CD4-positive, alpha-beta T cell (primary cell): Measurements from ENCODE around the gene SLC2A5. TPM values are rescaled to one million over a fixed set of nuclear protein-coding genes. Genes with fewer than 3 reads are reported as not detected.

ENCODE experiments used
- ATAC-seq: fragments of 200-7000 bp; cut with Tn5 transposase; one replicate; pipeline ENCODE4 v1.10.0; 2022; ENCODE audit warnings: mild to moderate bottlenecking; ENCODE audit not compliant: poor library complexity
- CTCF ChIA-PET: fragments of 350-600 bp; sonication (Branson Sonifier 250); formaldehyde crosslinking; loops from one replicate; lab custom pipeline; 2021; ENCODE audit warnings: antibody characterized with exemption, inconsistent platforms; lab: Charles Lee
- POLR2A ChIA-PET: fragments of 350-600 bp; sonication (Branson Sonifier 250); formaldehyde crosslinking; loops from one replicate; lab custom pipeline; 2021; ENCODE audit warnings: antibody characterized with exemption, inconsistent platforms; lab: Charles Lee
- DNase-seq, 14 experiments: peaks; one replicate each; pipeline ENCODE4 v3.0.0-alpha.2; 2013 to 2020; ENCODE audit warnings: mixed read lengths in 2 of 14
- H3K27ac ChIP-seq, 2 donors: one replicate each; pipeline versions ENCODE4 v1.5.1 to v1.7.0; 2013; ENCODE audit warnings: low read length in 2 of 2, low read depth in 1 of 2, mild to moderate bottlenecking in 1 of 2
- H3K27me3 ChIP-seq, 2 experiments: 1 replicate in 1 of 2; 2 replicates in 1 of 2; pipeline versions ENCODE4 v1.6.1 to v1.7.0; 2013; ENCODE audit warnings: low read length in 2 of 2, control low read depth in 1 of 2, mild to moderate bottlenecking in 1 of 2, moderate library complexity in 1 of 2; ENCODE audit not compliant: insufficient read depth in 2 of 2, control insufficient read depth in 1 of 2
- H3K36me3 ChIP-seq: one replicate; pipeline ENCODE4 v1.6.1; 2013; ENCODE audit warnings: low read length, control low read depth; ENCODE audit not compliant: insufficient read depth
- H3K4me1 ChIP-seq: one replicate; pipeline ENCODE4 v1.6.1; 2013; ENCODE audit warnings: low read length, control low read depth; ENCODE audit not compliant: insufficient read depth
- H3K4me3 ChIP-seq: one replicate; pipeline ENCODE4 v1.5.1; 2013; ENCODE audit warnings: mild to moderate bottlenecking, low read length, moderate library complexity
- H3K9me3 ChIP-seq, 2 experiments: 1 replicate in 1 of 2; 2 replicates in 1 of 2; pipeline versions ENCODE4 v1.6.1 to v1.7.0; 2013; ENCODE audit warnings: low read length in 2 of 2, mild to moderate bottlenecking in 2 of 2, control low read depth in 1 of 2, moderate library complexity in 1 of 2; ENCODE audit not compliant: control insufficient read depth in 1 of 2, insufficient read depth in 1 of 2
- H3K27ac Mint-ChIP-seq: one replicate; pipeline ENCODE4 v1.8.0; 2020; ENCODE audit warnings: mixed read lengths
- H3K27me3 Mint-ChIP-seq: one replicate; pipeline ENCODE4 v1.8.0; 2021; ENCODE audit warnings: mixed read lengths
- H3K36me3 Mint-ChIP-seq: one replicate; pipeline ENCODE4 v1.8.0; 2021; ENCODE audit warnings: low read depth, mixed read lengths
- H3K4me1 Mint-ChIP-seq: one replicate; pipeline ENCODE4 v1.8.0; 2021; ENCODE audit warnings: low read depth, mixed read lengths
- H3K4me3 Mint-ChIP-seq: one replicate; pipeline ENCODE4 v1.8.0; 2020; ENCODE audit warnings: mild to moderate bottlenecking, mixed read lengths
- H3K9me3 Mint-ChIP-seq: one replicate; pipeline ENCODE4 v1.8.0; 2020; ENCODE audit warnings: mixed read lengths
- CTCF ChIP-seq: fragments of 200-600 bp; IDR thresholded peaks from one replicate; pipeline ENCODE4 v1.8.0; 2022; ENCODE audit warnings: antibody characterized with exemption, mild to moderate bottlenecking
- intact Hi-C, 2 experiments: fragments of 100-400 bp; cut with DNase I in 1 of 2; cut with micrococcal nuclease in 1 of 2; formaldehyde crosslinking; loops; one replicate each; pipeline versions ENCODE4 v1.15.1 to v1.9.0; 2023 to 2025; cut with DNase I, micrococcal nuclease
- total RNA-seq, 174 experiments: library from RNA in 2 of 174; stranded (reverse) in 2 of 174; gene quantifications; one replicate each; pipeline ENCODE4 v1.2.3 and lab custom pipeline; 2021 to 2026

Gene SLC2A5
- total RNA-seq, 2 experiments from 2014 or later = not detected

- Mint-ChIP-seq H3K9me3 (no peaks in the 10 kb centered on the region), H3K4me3 (no peak overlapping the region), H3K4me1 (peaks cover 1% of the 10 kb centered on the region), H3K27ac (no peak overlapping the region), H3K27me3 (no peaks in the 10 kb centered on the region), H3K36me3 (no peaks in the 10 kb centered on the region)
- ATAC-seq (no peak), DNase-seq (peak in 1 of 14 experiments; percentile 5)
- Histone ChIP-seq H3K27me3 (no peaks in the 10 kb centered on the region), H3K4me3 (no peak overlapping the region), H3K36me3 (no peaks in the 10 kb centered on the region), H3K27ac (peak overlapping the region in 1 of 2 donors; percentile 8), H3K4me1 (peaks cover 4% of the 10 kb centered on the region), H3K9me3 (no peaks in the 10 kb centered on the region)
- ChIA-PET POLR2A (no interaction called here), CTCF (interaction anchor here (1.3 kb wide), 2 partner anchors 12 to 75 kb away, joined by 3 to 5 read pairs; no protein-coding TSS in a partner anchor)
- intact Hi-C loops = no loop called here
- no peak for TF ChIP-seq CTCF
Observed at GRCh38 chr1:8992936-8993687, 76.3 kb downstream of the SLC2A5 start.

GRCh38 chr1:8989821-8990220 is 79.6 kb downstream of the SLC2A5 start:
- H3K27me3 Mint-ChIP-seq = no peaks in the 10 kb centered on the region
- Histone ChIP-seq H3K4me3 (no peak overlapping the region), H3K27me3 (no peaks in the 10 kb centered on the region), H3K4me1 (peaks cover 21% of the 10 kb centered on the region), H3K27ac (no peak overlapping the region), H3K9me3 (no peaks in the 10 kb centered on the region), H3K36me3 (no peaks in the 10 kb centered on the region)
- ChIA-PET POLR2A (no interaction called here), CTCF (interaction anchor here (3.4 to 4.0 kb wide), 2 partner anchors 16 to 71 kb away, joined by 22 to 34 read pairs; no protein-coding TSS in a partner anchor)
- TF ChIP-seq CTCF = no peak
- no peak for DNase-seq
- no peak overlapping the region for H3K4me3 Mint-ChIP-seq
- intact Hi-C loops = loop anchor here (2.0 kb wide), 2 partner anchors 15 to 131 kb away; no protein-coding TSS in a partner anchor
- H3K27ac Mint-ChIP-seq = no peak overlapping the region
- no peaks in the 10 kb centered on the region for H3K36me3 Mint-ChIP-seq
- ATAC-seq = no peak
- peaks cover 15% of the 10 kb centered on the region for H3K4me1 Mint-ChIP-seq
- no peaks in the 10 kb centered on the region for H3K9me3 Mint-ChIP-seq

GRCh38 chr1:8989061-8989460 is 80.4 kb downstream of the SLC2A5 start:
- POLR2A ChIA-PET = interaction anchor here (1.4 kb wide), 1 partner anchor 16 kb away, joined by 4 read pairs; no protein-coding TSS in a partner anchor
- H3K4me3 ChIP-seq = no peak overlapping the region
- H3K27ac Mint-ChIP-seq = no peak overlapping the region
- no peaks in the 10 kb centered on the region for H3K36me3 ChIP-seq
- peaks cover 15% of the 10 kb centered on the region for H3K4me1 Mint-ChIP-seq
- CTCF ChIA-PET = interaction anchor here (2.5 to 4.0 kb wide), 3 partner anchors 16 to 70 kb away, joined by 13 to 34 read pairs (median 22); no protein-coding TSS in a partner anchor
- no peaks in the 10 kb centered on the region for H3K27me3 Mint-ChIP-seq
- no peak overlapping the region for H3K4me3 Mint-ChIP-seq
- H3K9me3 ChIP-seq = no peaks in the 10 kb centered on the region
- no peak overlapping the region for H3K27ac ChIP-seq
- no peaks in the 10 kb centered on the region for H3K36me3 Mint-ChIP-seq
- H3K4me1 ChIP-seq = peaks cover 21% of the 10 kb centered on the region
- intact Hi-C loops = loop anchor here (2.0 kb wide), 2 partner anchors 16 to 130 kb away; no protein-coding TSS in a partner anchor
- H3K27me3 ChIP-seq = no peaks in the 10 kb centered on the region
- TF ChIP-seq CTCF = no peak
- no peaks in the 10 kb centered on the region for H3K9me3 Mint-ChIP-seq
- no peak for ATAC-seq
- no peak for DNase-seq
